ENCODE data around the gene ZNF747.
"Not testable (repeated sequence)": the region's sequence is repeated elsewhere in the genome, so short reads cannot be mapped to it uniquely, and the experiment has no call there.

ZNF747 gene

DNA sequence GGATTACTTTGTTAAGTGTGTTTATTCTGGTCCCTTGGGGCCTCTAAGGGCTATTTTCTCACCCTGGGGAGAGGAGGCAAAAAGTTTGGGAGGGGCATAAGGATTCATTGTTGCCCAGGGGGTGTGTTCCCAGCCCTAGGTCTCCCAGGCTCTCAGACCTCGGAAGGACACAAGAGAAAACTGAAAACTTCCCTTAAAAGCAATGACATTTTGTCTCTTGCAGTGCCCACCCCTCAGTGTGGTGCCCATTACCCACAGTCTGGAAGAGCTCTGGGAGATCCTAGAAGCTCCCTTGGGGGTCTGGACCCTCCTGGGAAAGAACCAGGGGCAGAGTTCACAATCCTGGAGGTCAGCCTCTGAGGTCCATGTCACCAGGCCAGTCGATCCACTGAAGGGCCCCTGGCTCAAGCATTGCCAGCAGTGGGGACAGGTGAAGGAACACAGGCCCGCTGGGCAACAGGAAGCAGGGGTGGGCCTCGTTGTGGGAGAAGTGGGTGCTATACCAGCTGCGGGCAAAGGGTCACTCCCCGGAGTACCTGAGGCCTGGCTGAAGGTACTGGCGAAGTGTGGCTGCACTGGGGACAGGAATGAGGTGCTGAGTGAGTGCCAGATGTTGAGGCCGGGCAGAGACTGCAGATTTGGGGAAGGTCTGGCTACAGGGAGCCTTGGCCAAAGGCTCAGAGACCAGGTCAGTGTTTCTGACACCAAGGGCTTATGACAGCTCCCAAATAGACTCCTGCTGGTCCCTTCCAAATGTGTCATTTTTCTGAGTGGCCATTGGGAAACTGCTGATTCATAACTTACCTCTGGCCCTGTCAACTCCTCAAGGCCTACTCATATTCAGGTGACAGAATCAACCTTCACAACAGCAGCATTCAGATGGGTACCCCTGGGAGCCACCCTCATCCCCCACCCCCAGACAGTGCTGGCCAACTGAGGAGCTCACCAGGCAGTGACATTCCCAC is 4.6 kb upstream of the ZNF747 start:
- no peak overlapping the region for H3K4me3 ChIP-seq (replicated peaks; ENCODE audit: low read depth, low read length)
- no peak for DNase-seq (ENCODE audit: extremely low read depth, low read depth)
- TF ChIP-seq, protein P1, sequence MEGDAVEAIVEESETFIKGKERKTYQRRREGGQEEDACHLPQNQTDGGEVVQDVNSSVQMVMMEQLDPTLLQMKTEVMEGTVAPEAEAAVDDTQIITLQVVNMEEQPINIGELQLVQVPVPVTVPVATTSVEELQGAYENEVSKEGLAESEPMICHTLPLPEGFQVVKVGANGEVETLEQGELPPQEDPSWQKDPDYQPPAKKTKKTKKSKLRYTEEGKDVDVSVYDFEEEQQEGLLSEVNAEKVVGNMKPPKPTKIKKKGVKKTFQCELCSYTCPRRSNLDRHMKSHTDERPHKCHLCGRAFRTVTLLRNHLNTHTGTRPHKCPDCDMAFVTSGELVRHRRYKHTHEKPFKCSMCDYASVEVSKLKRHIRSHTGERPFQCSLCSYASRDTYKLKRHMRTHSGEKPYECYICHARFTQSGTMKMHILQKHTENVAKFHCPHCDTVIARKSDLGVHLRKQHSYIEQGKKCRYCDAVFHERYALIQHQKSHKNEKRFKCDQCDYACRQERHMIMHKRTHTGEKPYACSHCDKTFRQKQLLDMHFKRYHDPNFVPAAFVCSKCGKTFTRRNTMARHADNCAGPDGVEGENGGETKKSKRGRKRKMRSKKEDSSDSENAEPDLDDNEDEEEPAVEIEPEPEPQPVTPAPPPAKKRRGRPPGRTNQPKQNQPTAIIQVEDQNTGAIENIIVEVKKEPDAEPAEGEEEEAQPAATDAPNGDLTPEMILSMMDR (IDR thresholded peaks at IDR 0.05; ENCODE audit: low read depth, low read length, missing control alignments), result no peak

DNA sequence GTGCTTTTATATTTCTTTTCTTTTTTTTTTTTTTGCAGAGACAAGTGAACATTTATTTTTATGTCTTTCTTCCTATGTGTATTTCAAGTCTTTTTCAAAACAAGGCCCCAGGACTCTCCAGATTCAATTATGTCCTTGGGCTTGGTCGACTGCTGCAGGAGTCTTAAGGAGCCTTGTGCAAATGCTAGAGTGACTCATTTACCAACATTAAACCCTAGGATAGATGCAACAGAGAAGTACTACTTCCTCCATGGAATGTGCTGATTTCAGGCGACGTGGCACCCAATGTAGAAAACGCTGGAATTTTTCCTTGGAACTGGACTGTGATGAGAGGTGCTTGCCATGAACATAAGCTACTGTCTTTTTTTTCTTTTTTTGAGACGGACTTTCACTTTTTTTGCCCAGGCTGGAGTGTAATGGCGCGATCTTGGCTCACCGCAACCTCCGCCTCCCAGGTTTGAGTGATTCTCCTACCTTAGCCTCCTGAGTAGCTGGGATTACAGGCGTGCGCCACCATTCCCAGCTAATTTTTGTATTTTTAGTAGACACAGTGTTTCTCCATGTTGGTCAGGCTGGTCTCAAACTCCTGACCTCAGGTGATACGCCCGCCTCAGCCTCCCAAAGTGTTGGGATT is 1.9 kb upstream of the ZNF747 start:
- not testable (repeated sequence) for DNase-seq (ENCODE audit: extremely low read depth, low read depth); H3K4me3 ChIP-seq (replicated peaks; ENCODE audit: low read depth, low read length)

DNA sequence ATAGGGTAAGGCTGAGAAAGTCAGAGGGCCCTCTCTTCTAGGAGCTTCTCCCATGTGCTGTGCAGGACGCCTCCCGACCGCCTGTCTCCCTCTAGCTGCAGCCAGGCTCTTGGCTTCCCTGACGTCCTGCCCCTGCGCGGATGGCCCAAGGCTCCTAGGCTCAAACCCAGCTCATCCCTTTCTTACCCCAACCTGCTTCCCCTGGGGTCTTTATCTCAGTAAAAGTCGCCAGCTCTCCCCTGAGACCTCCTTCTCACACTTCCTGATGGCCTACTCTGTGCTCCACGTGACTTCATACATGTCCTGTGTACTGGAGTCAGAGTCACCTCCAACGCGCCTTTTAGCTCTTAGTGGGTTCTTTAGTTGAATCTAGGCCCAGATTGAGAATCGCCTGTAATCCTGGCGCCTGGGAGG is 1.1 kb upstream of the ZNF747 start:
- peak overlapping the region; percentile 56 for H3K4me3 ChIP-seq (replicated peaks; ENCODE audit: low read depth, low read length)
- TF ChIP-seq, protein P1 (IDR thresholded peaks at IDR 0.05; ENCODE audit: low read depth, low read length, missing control alignments), result peak; percentile 60
- no peak for DNase-seq (ENCODE audit: extremely low read depth, low read depth)

DNA sequence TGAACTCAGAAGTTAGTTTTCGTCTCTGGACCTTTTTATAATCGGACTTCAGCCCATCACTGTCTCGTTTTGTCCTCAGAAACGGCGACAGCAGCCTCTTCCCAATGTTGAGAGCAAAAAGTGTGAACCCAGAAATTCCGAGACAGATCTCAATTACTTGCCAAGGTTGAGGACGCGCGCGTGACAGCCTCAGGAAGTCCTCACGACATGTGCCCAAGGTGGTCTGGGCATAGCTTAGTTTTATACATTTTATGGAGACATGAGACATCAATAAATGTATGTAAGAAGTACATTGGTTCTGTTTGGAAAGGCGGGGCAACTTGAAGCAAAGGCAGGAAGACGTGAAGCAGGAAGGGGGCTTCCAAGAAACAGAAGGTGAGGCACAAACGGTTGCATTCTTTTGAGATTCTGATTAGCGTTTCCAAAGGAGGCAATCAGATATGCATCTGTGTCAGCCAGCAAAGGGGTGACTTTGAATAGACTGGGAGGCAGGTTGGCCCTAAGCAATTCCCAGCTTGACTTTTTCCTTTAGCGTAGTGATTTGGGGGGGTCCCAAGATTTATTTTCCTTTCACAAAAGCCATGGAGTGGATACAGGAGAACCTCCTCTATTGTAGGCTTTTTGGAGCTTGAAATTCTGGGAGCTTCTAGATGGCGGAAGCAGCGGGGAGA is 583 bp upstream of the ZNF747 start:
- TF ChIP-seq, protein P1 (IDR thresholded peaks at IDR 0.05; ENCODE audit: low read depth, low read length, missing control alignments), result no peak
- DNase-seq (ENCODE audit: extremely low read depth, low read depth), result no peak
- peak overlapping the region; percentile 56 for H3K4me3 ChIP-seq (replicated peaks; ENCODE audit: low read depth, low read length)

DNA sequence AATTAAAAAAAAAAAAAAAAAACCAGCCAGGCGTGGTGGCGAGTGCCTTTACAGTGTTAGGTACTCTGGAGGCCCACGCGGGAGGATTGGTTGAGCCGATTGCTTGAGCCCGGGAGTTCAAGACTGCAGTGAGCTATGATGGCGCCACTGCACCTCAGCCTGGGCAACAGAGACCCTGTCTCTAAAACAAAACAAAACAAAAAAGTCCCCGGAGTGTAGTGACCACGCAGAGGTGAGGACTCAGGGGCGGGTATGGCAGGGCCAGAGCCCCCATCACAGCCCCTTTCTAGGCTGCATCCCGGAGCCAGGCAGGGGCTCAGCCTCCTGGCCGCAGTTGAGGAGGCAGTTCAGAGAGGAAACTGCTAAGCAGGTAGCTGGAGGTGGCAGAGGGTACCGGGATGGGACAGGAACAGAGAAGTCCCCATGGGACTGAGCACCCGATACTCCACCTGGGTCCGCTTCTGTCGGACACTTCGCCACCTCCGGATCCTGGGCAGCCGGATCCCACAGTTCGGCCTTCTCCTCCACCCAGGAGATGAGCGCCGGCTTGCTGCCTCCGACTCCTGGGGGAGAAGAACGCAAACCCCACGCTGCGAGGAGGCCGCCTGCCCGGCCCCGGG is 800 bp downstream of the ZNF747 start:
- no peak for DNase-seq (ENCODE audit: extremely low read depth, low read depth)
- peak overlapping the region; percentile 56 for H3K4me3 ChIP-seq (replicated peaks; ENCODE audit: low read depth, low read length)
- TF ChIP-seq, protein P1 (IDR thresholded peaks at IDR 0.05; ENCODE audit: low read depth, low read length, missing control alignments), result no peak

DNA sequence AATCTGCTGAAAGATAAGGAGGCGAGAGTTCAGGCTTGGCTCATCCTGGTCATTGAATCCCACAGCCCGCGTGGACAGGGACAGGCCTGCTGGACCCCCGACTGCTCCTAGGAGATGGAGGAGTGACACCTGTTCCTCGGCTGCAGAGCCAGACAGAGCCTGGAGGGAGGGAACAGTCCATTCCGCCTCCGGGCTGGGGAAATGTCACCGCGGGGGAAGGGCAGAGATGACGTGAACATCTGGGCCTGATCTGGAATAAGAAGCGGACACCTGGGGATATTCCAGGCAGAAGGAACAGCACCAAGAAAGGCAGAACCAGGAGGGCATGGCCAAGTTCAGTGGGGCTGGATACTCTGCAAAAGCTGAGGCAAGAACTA is 1.5 kb downstream of the ZNF747 start:
- DNase-seq (ENCODE audit: extremely low read depth, low read depth), result no peak
- TF ChIP-seq, protein P1 (IDR thresholded peaks at IDR 0.05; ENCODE audit: low read depth, low read length, missing control alignments), result no peak
- no peak overlapping the region for H3K4me3 ChIP-seq (replicated peaks; ENCODE audit: low read depth, low read length)

Data from HFF-Myc (cell line).